ENCODE results near the gene CREBBP.

DNA sequence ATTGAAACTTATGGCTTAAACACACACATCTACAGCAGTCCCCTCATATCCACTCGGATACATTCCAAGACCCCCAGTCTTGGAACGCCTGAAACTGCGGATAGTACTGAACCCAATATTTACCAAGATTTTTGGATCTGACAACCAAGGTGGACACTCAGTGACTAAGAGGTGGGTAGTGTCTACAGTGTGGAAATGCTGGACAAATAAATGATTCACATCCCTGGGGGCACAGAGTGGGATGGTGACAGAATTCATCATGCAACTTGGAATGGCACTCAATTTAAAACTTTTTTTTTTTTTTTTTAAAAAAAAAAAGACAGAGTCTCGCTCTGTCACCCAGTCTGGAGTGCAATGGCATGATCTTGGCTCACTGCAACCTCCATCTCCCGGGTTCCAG lies 109.0 kb downstream of the CREBBP start:
- TF ChIP-seq, protein P1, sequence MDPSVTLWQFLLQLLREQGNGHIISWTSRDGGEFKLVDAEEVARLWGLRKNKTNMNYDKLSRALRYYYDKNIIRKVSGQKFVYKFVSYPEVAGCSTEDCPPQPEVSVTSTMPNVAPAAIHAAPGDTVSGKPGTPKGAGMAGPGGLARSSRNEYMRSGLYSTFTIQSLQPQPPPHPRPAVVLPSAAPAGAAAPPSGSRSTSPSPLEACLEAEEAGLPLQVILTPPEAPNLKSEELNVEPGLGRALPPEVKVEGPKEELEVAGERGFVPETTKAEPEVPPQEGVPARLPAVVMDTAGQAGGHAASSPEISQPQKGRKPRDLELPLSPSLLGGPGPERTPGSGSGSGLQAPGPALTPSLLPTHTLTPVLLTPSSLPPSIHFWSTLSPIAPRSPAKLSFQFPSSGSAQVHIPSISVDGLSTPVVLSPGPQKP (IDR thresholded peaks at IDR 0.05; ENCODE audit: low read depth, low read length): no peak
- TF ChIP-seq NPAS2 (CRISPR knock-in tag; IDR thresholded peaks at IDR 0.05; ENCODE audit: borderline replicate concordance): no peak
- no peak for TF ChIP-seq POLR2A (IDR thresholded peaks at IDR 0.05; ENCODE audit: low read length)
- TF ChIP-seq, protein P2, sequence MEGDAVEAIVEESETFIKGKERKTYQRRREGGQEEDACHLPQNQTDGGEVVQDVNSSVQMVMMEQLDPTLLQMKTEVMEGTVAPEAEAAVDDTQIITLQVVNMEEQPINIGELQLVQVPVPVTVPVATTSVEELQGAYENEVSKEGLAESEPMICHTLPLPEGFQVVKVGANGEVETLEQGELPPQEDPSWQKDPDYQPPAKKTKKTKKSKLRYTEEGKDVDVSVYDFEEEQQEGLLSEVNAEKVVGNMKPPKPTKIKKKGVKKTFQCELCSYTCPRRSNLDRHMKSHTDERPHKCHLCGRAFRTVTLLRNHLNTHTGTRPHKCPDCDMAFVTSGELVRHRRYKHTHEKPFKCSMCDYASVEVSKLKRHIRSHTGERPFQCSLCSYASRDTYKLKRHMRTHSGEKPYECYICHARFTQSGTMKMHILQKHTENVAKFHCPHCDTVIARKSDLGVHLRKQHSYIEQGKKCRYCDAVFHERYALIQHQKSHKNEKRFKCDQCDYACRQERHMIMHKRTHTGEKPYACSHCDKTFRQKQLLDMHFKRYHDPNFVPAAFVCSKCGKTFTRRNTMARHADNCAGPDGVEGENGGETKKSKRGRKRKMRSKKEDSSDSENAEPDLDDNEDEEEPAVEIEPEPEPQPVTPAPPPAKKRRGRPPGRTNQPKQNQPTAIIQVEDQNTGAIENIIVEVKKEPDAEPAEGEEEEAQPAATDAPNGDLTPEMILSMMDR (IDR thresholded peaks at IDR 0.05): no peak
- no peak for TF ChIP-seq CBX8 (IDR thresholded peaks at IDR 0.05)
- no peak for TF ChIP-seq CEBPB (IDR thresholded peaks at IDR 0.05)
- no peak for TF ChIP-seq POLR2AphosphoS2 (conservative IDR thresholded peaks at IDR 0.05; ENCODE audit: low read length)
- TF ChIP-seq, protein P3, sequence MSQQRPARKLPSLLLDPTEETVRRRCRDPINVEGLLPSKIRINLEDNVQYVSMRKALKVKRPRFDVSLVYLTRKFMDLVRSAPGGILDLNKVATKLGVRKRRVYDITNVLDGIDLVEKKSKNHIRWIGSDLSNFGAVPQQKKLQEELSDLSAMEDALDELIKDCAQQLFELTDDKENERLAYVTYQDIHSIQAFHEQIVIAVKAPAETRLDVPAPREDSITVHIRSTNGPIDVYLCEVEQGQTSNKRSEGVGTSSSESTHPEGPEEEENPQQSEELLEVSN (IDR thresholded peaks at IDR 0.05; ENCODE audit: borderline replicate concordance, low read depth): no peak
- TF ChIP-seq MAFK (IDR thresholded peaks at IDR 0.05; ENCODE audit: partially characterized antibody): no peak
- TF ChIP-seq ZC3H11A (IDR thresholded peaks at IDR 0.05): no peak
- TF ChIP-seq JUN (IDR thresholded peaks at IDR 0.05): no peak

Measured in A549 (cell line).